DOHH2 (cell line): ENCODE data around the gene CCDC88B.

Experiments
- H3F3A ChIP-seq: fragments of 200-600 bp; sonication (generic), shearing (Covaris generic); 2 replicates; pipeline ENCODE4 v1.6.0; 2016; ENCODE audit warnings: antibody characterized with exemption, mild to moderate bottlenecking; ENCODE audit not compliant: control insufficient read depth, insufficient read depth
- H3K27ac ChIP-seq: fragments of 200-600 bp; sonication (generic); 2 replicates; pipeline ENCODE4 v1.5.1; 2014; ENCODE audit warnings: low read depth, mild to moderate bottlenecking, low read length, moderate library complexity
- H3K27me3 ChIP-seq: fragments of 200-600 bp; sonication (generic); 2 replicates; pipeline ENCODE4 v1.6.1; 2014; ENCODE audit warnings: mild to moderate bottlenecking, low read length, mixed read lengths; ENCODE audit not compliant: control insufficient read depth
- H3K36me3 ChIP-seq: fragments of 200-600 bp; sonication (generic); 2 replicates; pipeline ENCODE4 v1.6.1; 2014; ENCODE audit warnings: mild to moderate bottlenecking, low read length, moderate library complexity, mixed read lengths; ENCODE audit not compliant: control insufficient read depth
- H3K4me1 ChIP-seq: fragments of 200-600 bp; sonication (generic); 2 replicates; pipeline ENCODE4 v1.6.1; 2014; ENCODE audit warnings: mild to moderate bottlenecking, low read length, mixed read lengths; ENCODE audit not compliant: control insufficient read depth
- H3K4me2 ChIP-seq: fragments of 200-600 bp; sonication (generic); 2 replicates; pipeline ENCODE4 v1.6.0; 2014; ENCODE audit warnings: mild to moderate bottlenecking, low read length, moderate library complexity
- H3K4me3 ChIP-seq: fragments of 200-600 bp; sonication (generic); 2 replicates; pipeline ENCODE4 v1.5.1; 2014; ENCODE audit warnings: mild to moderate bottlenecking, low read length, mixed read lengths
- H3K79me2 ChIP-seq: fragments of 200-600 bp; sonication (generic); 2 replicates; pipeline ENCODE4 v1.6.1; 2014; ENCODE audit warnings: mild to moderate bottlenecking, low read length, mixed read lengths; ENCODE audit not compliant: control insufficient read depth
- H3K9me2 ChIP-seq: fragments of 200-600 bp; sonication (generic); replicated peaks from 2 replicates; pipeline ENCODE4 v1.6.1; 2014; ENCODE audit warnings: mild to moderate bottlenecking, low read length, mixed read lengths; ENCODE audit not compliant: control insufficient read depth
- H3K9me3 ChIP-seq: fragments of 200-600 bp; sonication (generic); 2 replicates; pipeline ENCODE4 v1.6.1; 2014; ENCODE audit warnings: antibody characterized with exemption, low read length, mixed read lengths; ENCODE audit not compliant: control insufficient read depth, insufficient read depth
- H4K20me1 ChIP-seq: fragments of 200-600 bp; sonication (generic); 2 replicates; pipeline ENCODE4 v1.6.0; 2014; ENCODE audit warnings: low read depth, mild to moderate bottlenecking, antibody characterized with exemption, low read length, moderate library complexity; ENCODE audit not compliant: control insufficient read depth, insufficient read depth
- CTCF ChIP-seq: fragments of 200-600 bp; sonication (generic); IDR thresholded peaks from one replicate; pipeline ENCODE4 v1.5.1; 2014; ENCODE audit warnings: antibody characterized with exemption, mild to moderate bottlenecking, low read depth, low read length; ENCODE audit not compliant: poor library complexity, severe bottlenecking
- EZH2phosphoT487 ChIP-seq: fragments of 200-600 bp; sonication (generic); IDR thresholded peaks from 2 replicates; pipeline ENCODE4 v1.6.1; 2017; ENCODE audit warnings: borderline replicate concordance, mild to moderate bottlenecking, antibody characterized with exemption, low read length, moderate library complexity, mixed read lengths

Gene CCDC88B

DNA sequence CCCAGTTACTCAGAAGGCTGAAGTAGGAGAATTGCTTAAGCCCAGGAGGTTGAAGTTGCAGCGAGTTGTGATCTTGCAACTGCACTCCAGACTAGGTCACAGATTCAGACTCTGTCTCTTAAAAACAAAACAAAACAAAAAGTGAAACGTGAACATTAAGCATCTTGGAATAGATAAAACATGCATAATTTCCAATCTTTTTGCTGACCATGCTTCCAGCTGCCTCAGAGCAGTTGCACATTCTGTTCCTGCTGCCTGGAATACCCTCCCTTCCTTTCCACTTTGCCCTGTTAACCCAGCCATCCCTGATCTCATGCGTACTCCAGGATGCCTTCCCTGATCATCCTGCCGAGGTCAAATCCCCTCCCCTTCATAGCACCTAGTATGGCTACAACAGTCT, 718 bp upstream of the CCDC88B start:
- Histone ChIP-seq H3K27me3 (no peaks in the 10 kb centered on the region), H3K9me3 (no peaks in the 10 kb centered on the region), H3F3A (peaks cover 9% of the 10 kb centered on the region), H3K4me2 (peak overlapping the region; percentile 86), H3K9me2 (no peaks in the 10 kb centered on the region), H3K36me3 (peaks cover 45% of the 10 kb centered on the region), H4K20me1 (peaks cover 11% of the 10 kb centered on the region; the same call in 1 of the 2 replicates), H3K79me2 (peaks cover 16% of the 10 kb centered on the region), H3K27ac (peak overlapping the region; percentile 87), H3K4me1 (peaks cover 66% of the 10 kb centered on the region), H3K4me3 (peak overlapping the region; percentile 81)
- TF ChIP-seq EZH2phosphoT487: no peak
- no peak for TF ChIP-seq CTCF

DNA sequence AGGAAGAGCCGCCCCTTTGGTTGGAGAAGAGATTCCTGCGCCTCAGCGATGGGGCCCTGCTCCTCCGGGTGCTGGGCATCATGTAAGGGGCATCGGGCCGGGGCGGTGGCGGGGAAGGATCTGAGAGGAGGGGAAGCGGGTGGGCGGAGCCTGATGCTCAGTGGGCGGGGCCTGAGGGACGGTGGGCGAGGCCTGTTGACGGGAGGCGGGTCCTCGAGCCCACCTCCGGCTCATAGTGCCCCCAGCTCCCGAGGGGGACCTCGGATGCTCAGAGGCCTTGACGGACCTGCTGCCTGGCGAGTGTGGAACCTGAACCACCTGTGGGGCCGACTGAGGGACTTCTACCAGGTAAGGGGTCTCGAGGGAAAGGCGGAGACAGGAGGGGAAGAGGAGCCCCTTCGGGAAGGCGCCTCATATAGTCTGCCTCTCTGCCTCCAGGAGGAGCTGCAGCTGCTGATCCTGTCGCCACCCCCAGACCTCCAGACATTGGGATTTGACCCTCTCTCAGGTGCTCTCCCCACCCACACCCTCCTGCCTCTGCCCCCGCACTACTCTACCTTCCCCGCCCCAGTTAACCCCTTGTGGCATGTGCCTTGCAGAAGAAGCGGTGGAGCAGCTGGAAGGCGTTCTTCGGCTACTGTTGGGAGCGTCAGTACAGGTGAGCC, 799 bp downstream of the CCDC88B start:
- TF ChIP-seq CTCF (peak; percentile 48), EZH2phosphoT487 (no peak)
- peak overlapping the region; percentile 86 for H3K4me2 ChIP-seq
- peaks cover 16% of the 10 kb centered on the region for H3K79me2 ChIP-seq
- no peaks in the 10 kb centered on the region; the same call in 1 of the 2 replicates for H3F3A ChIP-seq
- H3K36me3 ChIP-seq: peaks cover 40% of the 10 kb centered on the region
- H3K27me3 ChIP-seq: no peaks in the 10 kb centered on the region
- no peaks in the 10 kb centered on the region for H3K9me3 ChIP-seq
- peak overlapping the region; percentile 87 for H3K27ac ChIP-seq
- H3K4me3 ChIP-seq: peak overlapping the region; percentile 81
- peaks cover 8% of the 10 kb centered on the region; the same call in 1 of the 2 replicates for H4K20me1 ChIP-seq
- no peaks in the 10 kb centered on the region for H3K9me2 ChIP-seq
- H3K4me1 ChIP-seq: peaks cover 54% of the 10 kb centered on the region

- Histone ChIP-seq H3K9me3 (no peaks in the 10 kb centered on the region), H3K4me1 (peaks cover 49% of the 10 kb centered on the region), H3K27me3 (no peaks in the 10 kb centered on the region), H3K9me2 (no peaks in the 10 kb centered on the region), H4K20me1 (peaks cover 8% of the 10 kb centered on the region; the same call in 1 of the 2 replicates), H3K27ac (no peak overlapping the region), H3F3A (no peaks in the 10 kb centered on the region; the same call in 1 of the 2 replicates), H3K79me2 (peaks cover 16% of the 10 kb centered on the region), H3K4me2 (peak overlapping the region; percentile 86), H3K4me3 (peak overlapping the region; percentile 81; the same call in 1 of the 2 replicates), H3K36me3 (peaks cover 40% of the 10 kb centered on the region)
- no peak for TF ChIP-seq EZH2phosphoT487
- no peak for TF ChIP-seq CTCF
Observed at GRCh38 chr11:64341429-64341828, 1.4 kb downstream of the CCDC88B start.
